Upper lobe of left lung (tissue), 4 donors: ENCODE results near the gene SGIP1.

Experiments used
- CTCF ChIP-seq, 6 experiments: fragments of 450-650 bp in 4 of 6; fragments of 200-600 bp in 2 of 6; sonication (generic) in 2 of 6; IDR thresholded peaks; one replicate each; pipeline ENCODE4 v1.5.1; 2016 to 2019; ENCODE audit warnings: antibody characterized with exemption in 6 of 6
- POLR2A ChIP-seq, 4 donors: fragments of 450-650 bp; IDR thresholded peaks; one replicate each; pipeline ENCODE4 v1.5.1; 2016 to 2017; ENCODE audit warnings: antibody characterized with exemption in 4 of 4, mild to moderate bottlenecking in 2 of 4
- POLR2AphosphoS5 ChIP-seq, 2 donors: sonication (generic); formaldehyde crosslinking; IDR thresholded peaks; one replicate each; pipeline ENCODE4 v1.5.1; 2017; ENCODE audit warnings: antibody characterized with exemption in 2 of 2

GRCh38 chr1:66542314-66542713 is 8.4 kb downstream of the SGIP1 start:
- TF ChIP-seq CTCF (IDR thresholded peaks at IDR 0.05) (no peak), POLR2AphosphoS5 (IDR thresholded peaks at IDR 0.05) (no peak), POLR2A (IDR thresholded peaks at IDR 0.05) (no peak)
